SK-N-SH (cell line): ENCODE data around the gene PRG3. TPM values are rescaled to one million over a fixed set of nuclear protein-coding genes. Genes with fewer than 3 reads are reported as not detected.

Source experiments
- CTCF ChIA-PET: fragments of 300-600, 350-600 bp; formaldehyde crosslinking; extraction: SDS; loops from one replicate; lab custom pipeline; 2021; lab: Yijun Ruan, JAX
- POLR2A ChIA-PET: fragments of 350-600 bp; sonication (Branson Sonifier 250); formaldehyde crosslinking; extraction: SDS; loops from one replicate; lab custom pipeline; 2020; ENCODE audit warnings: antibody characterized with exemption, inconsistent platforms; lab: Yijun Ruan, JAX
- DNase-seq: peaks from one replicate; pipeline ENCODE4 v3.0.0; 2012
- H2AFZ ChIP-seq: fragments of 200-600 bp; sonication (generic); 2 replicates; pipeline ENCODE4 v1.8.1; 2016; ENCODE audit warnings: antibody characterized with exemption, mild to moderate bottlenecking, low read depth
- H3F3A ChIP-seq: fragments of 200-600 bp; sonication (generic); replicated peaks from 2 replicates; pipeline ENCODE3; 2016; ENCODE audit warnings: antibody characterized with exemption, mild to moderate bottlenecking; ENCODE audit not compliant: insufficient read depth
- H3K27ac ChIP-seq, 2 experiments: fragments of 200-500 bp in 1 of 2; fragments of 200-600 bp in 1 of 2; sonication (Bioruptor generic) in 1 of 2; sonication (generic), shearing (Covaris generic) in 1 of 2; 2 replicates each; pipeline versions ENCODE4 v1.5.1 to v1.6.1; 2014 to 2016; ENCODE audit warnings: low read depth in 2 of 2, inconsistent platforms in 1 of 2, low read length in 1 of 2, mild to moderate bottlenecking in 1 of 2, mixed read lengths in 1 of 2
- H3K27me3 ChIP-seq: fragments of 200-600 bp; sonication (generic), shearing (Covaris generic); 2 replicates; pipeline ENCODE4 v1.6.1; 2016; ENCODE audit warnings: mixed run types; ENCODE audit not compliant: insufficient read depth
- H3K36me3 ChIP-seq, 2 experiments: fragments of 200-500 bp in 1 of 2; fragments of 200-600 bp in 1 of 2; sonication (Bioruptor generic) in 1 of 2; sonication (generic) in 1 of 2; replicated peaks in 1 of 2; 2 replicates each; pipeline versions ENCODE3 to v1.5.1; 2014 to 2016; ENCODE audit warnings: low read length in 1 of 2, mild to moderate bottlenecking in 1 of 2; ENCODE audit not compliant: insufficient read depth in 2 of 2, control insufficient read depth in 1 of 2
- H3K4me1 ChIP-seq, 2 experiments: fragments of 200-500 bp in 1 of 2; fragments of 200-600 bp in 1 of 2; sonication (Bioruptor generic) in 1 of 2; sonication (generic), shearing (Covaris generic) in 1 of 2; 2 replicates each; pipeline versions ENCODE4 v1.5.1 to v1.6.1; 2014 to 2016; ENCODE audit warnings: low read depth in 1 of 2, low read length in 1 of 2, mixed run types in 1 of 2; ENCODE audit not compliant: insufficient read depth in 2 of 2, control insufficient read depth in 1 of 2
- H3K4me2 ChIP-seq: fragments of 200-600 bp; sonication (generic), shearing (Covaris generic); 2 replicates; pipeline ENCODE4 v1.6.1; 2017; ENCODE audit warnings: mixed run types
- H3K4me3 ChIP-seq, 2 experiments: fragments of 200-500 bp in 1 of 2; fragments of 200-600 bp in 1 of 2; sonication (Bioruptor generic) in 1 of 2; sonication (generic), shearing (Covaris generic) in 1 of 2; 2 replicates each; pipeline versions ENCODE4 v1.5.1 to v1.8.1; 2014 to 2016; ENCODE audit warnings: low read depth in 2 of 2, inconsistent platforms in 1 of 2, low read length in 1 of 2, mild to moderate bottlenecking in 1 of 2, mixed read lengths in 1 of 2, moderate library complexity in 1 of 2
- H3K79me2 ChIP-seq: fragments of 200-600 bp; sonication (generic); 2 replicates; pipeline ENCODE4 v1.8.1; 2017; ENCODE audit warnings: mild to moderate bottlenecking; ENCODE audit not compliant: insufficient read depth
- H3K9ac ChIP-seq: fragments of 200-600 bp; sonication (generic); 2 replicates; pipeline ENCODE4 v1.6.1; 2017; ENCODE audit warnings: mixed run types
- H3K9me2 ChIP-seq: fragments of 200-600 bp; sonication (generic); 2 replicates; pipeline ENCODE4 v1.6.1; 2017; ENCODE audit warnings: mixed run types
- H3K9me3 ChIP-seq: fragments of 200-600 bp; sonication (generic); 2 replicates; pipeline ENCODE4 v1.6.1; 2017; ENCODE audit warnings: mixed run types, mild to moderate bottlenecking, moderate library complexity
- H4K20me1 ChIP-seq: fragments of 200-600 bp; sonication (generic); 2 replicates; pipeline ENCODE4 v1.6.1; 2017; ENCODE audit warnings: mild to moderate bottlenecking, mixed run types; ENCODE audit not compliant: insufficient read depth
- CHD2 ChIP-seq: fragments of 150-350 bp; IDR thresholded peaks from 2 replicates; pipeline ENCODE4 v1.6.1; 2018; ENCODE audit warnings: low read length; ENCODE audit not compliant: partially characterized antibody
- CTCF ChIP-seq: fragments of 200-600 bp; sonication (generic); IDR thresholded peaks from 2 replicates; pipeline ENCODE4 v1.6.1; 2017; ENCODE audit warnings: antibody characterized with exemption, mild to moderate bottlenecking, moderate library complexity
- FOXJ3 ChIP-seq: sonication (generic); formaldehyde crosslinking; IDR thresholded peaks from 2 replicates; pipeline ENCODE4 v1.5.1; 2020; ENCODE audit warnings: mild to moderate bottlenecking, missing genetic modification reagents
- FOXM1 ChIP-seq: IDR thresholded peaks from 2 replicates; pipeline ENCODE4 v1.4.0; 2012; ENCODE audit warnings: low read depth, mild to moderate bottlenecking
- NFIC ChIP-seq: IDR thresholded peaks from 2 replicates; pipeline ENCODE4 v1.4.0; 2012; ENCODE audit warnings: borderline replicate concordance
- POLR2AphosphoS5 ChIP-seq: IDR thresholded peaks from 2 replicates; pipeline ENCODE4 v1.6.1; 2012; ENCODE audit warnings: low read depth, low read length
- RAD21 ChIP-seq: IDR thresholded peaks from 2 replicates; pipeline ENCODE4 v1.6.1; 2012; ENCODE audit warnings: mild to moderate bottlenecking, low read length
- REST ChIP-seq: IDR thresholded peaks from 2 replicates; pipeline ENCODE4 v1.6.1; 2012; ENCODE audit warnings: mild to moderate bottlenecking, low read depth, low read length, moderate library complexity
- RFX5 ChIP-seq: IDR thresholded peaks from 2 replicates; pipeline ENCODE4 v1.6.1; 2012; ENCODE audit warnings: mild to moderate bottlenecking, improper control_type of control experiment, low read length
- SMC3 ChIP-seq: IDR thresholded peaks from 2 replicates; pipeline ENCODE4 v1.6.1; 2012; ENCODE audit warnings: low read depth, low read length, improper control_type of control experiment
- USF1 ChIP-seq: IDR thresholded peaks from 2 replicates; pipeline ENCODE4 v1.4.0; 2012; ENCODE audit warnings: low read depth, borderline replicate concordance
- WGBS: methylation state at CpG from one replicate; pipeline ENCODE4 v1.1.6; 2017; ENCODE audit warnings: low lambda C conversion rate; 5-methylcytosine and 5-hydroxymethylcytosine counted together
- polyA plus RNA-seq, 3 experiments: library from polyadenylated mRNA; depleted of rRNA; stranded (reverse); fragments of >200 nt; gene quantifications; 2 replicates each; pipeline ENCODE4 v1.2.3, GENCODE V29; 2012

Gene PRG3
- polyA plus RNA-seq, 1 of the 3 experiments (the other 2 are of a cell fraction): not detected

GRCh38 chr11:57349491-57350274 lies 31.3 kb downstream of the PRG3 start:
- DNase-seq: peak; percentile 88
- H3K27ac ChIP-seq: no peak overlapping the region
- no peaks in the 10 kb centered on the region for H3F3A ChIP-seq
- H3K79me2 ChIP-seq: no peaks in the 10 kb centered on the region
- 31% methylated on average over 29 of the region's 31 CpGs for WGBS
- no peaks in the 10 kb centered on the region for H3K9me3 ChIP-seq
- peaks cover 0 to 2% of the 10 kb centered on the region in 2 experiments; a peak in 1 of 4 replicates for H3K4me1 ChIP-seq
- H3K4me2 ChIP-seq: no peak overlapping the region; the same call in 1 of the 2 replicates
- ChIA-PET CTCF (interaction anchor here (0.6 to 4.4 kb wide), 26 partner anchors 9 to 508 kb away, joined by 3 to 42 read pairs (median 4); partner anchors contain the start of genes SSRP1 and TIMM10), POLR2A (no interaction called here)
- no peaks in the 10 kb centered on the region for H4K20me1 ChIP-seq
- no peaks in the 10 kb centered on the region for H3K36me3 ChIP-seq
- H3K27me3 ChIP-seq: no peaks in the 10 kb centered on the region
- H3K4me3 ChIP-seq: peak overlapping the region in 1 of 2 experiments; percentile 46; a peak in 2 of 4 replicates
- H2AFZ ChIP-seq: no peak overlapping the region
- TF ChIP-seq FOXM1 (no peak), REST (no peak), SMC3 (peak; percentile 46), POLR2AphosphoS5 (no peak), FOXJ3 (CRISPR knock-in tag) (no peak), USF1 (no peak), CHD2 (peak; percentile 33), RAD21 (peak; percentile 42), CTCF (peak; percentile 83), NFIC (peak; percentile 42; the same call in 1 of the 2 replicates), RFX5 (no peak)
- H3K9ac ChIP-seq: no peak overlapping the region
- H3K9me2 ChIP-seq: no peaks in the 10 kb centered on the region
